SK-N-SH (cell line): ENCODE results near the gene NSF.

Source experiments
- CHD2 ChIP-seq: fragments of 150-350 bp; IDR thresholded peaks from 2 replicates; pipeline ENCODE4 v1.6.1; 2018; ENCODE audit warnings: low read length; ENCODE audit not compliant: partially characterized antibody
- CTCF ChIP-seq: fragments of 200-600 bp; sonication (generic); IDR thresholded peaks from 2 replicates; pipeline ENCODE4 v1.6.1; 2017; ENCODE audit warnings: antibody characterized with exemption, mild to moderate bottlenecking, moderate library complexity
- EZH2phosphoT487 ChIP-seq: fragments of 200-600 bp; sonication (generic); IDR thresholded peaks from 2 replicates; pipeline ENCODE4 v1.6.1; 2017; ENCODE audit warnings: low read depth, mixed run types, mild to moderate bottlenecking, antibody characterized with exemption, moderate library complexity, borderline replicate concordance
- FOXJ3 ChIP-seq: sonication (generic); formaldehyde crosslinking; IDR thresholded peaks from 2 replicates; pipeline ENCODE4 v1.5.1; 2020; ENCODE audit warnings: mild to moderate bottlenecking, missing genetic modification reagents
- FOXM1 ChIP-seq: IDR thresholded peaks from 2 replicates; pipeline ENCODE4 v1.4.0; 2012; ENCODE audit warnings: low read depth, mild to moderate bottlenecking
- JUND ChIP-seq: IDR thresholded peaks from 2 replicates; pipeline ENCODE4 v1.4.0; 2012
- MXI1 ChIP-seq: IDR thresholded peaks from 2 replicates; pipeline ENCODE4 v1.6.1; 2012; ENCODE audit warnings: mild to moderate bottlenecking, low read depth, low read length, improper control_type of control experiment
- POLR2AphosphoS5 ChIP-seq: IDR thresholded peaks from 2 replicates; pipeline ENCODE4 v1.6.1; 2012; ENCODE audit warnings: low read depth, low read length
- REST ChIP-seq: IDR thresholded peaks from 2 replicates; pipeline ENCODE4 v1.6.1; 2012; ENCODE audit warnings: mild to moderate bottlenecking, low read depth, low read length, moderate library complexity
- SMC3 ChIP-seq: IDR thresholded peaks from 2 replicates; pipeline ENCODE4 v1.6.1; 2012; ENCODE audit warnings: low read depth, low read length, improper control_type of control experiment
- TEAD4 ChIP-seq: IDR thresholded peaks from 2 replicates; pipeline ENCODE4 v1.4.0; 2012; ENCODE audit warnings: mild to moderate bottlenecking, borderline replicate concordance; ENCODE audit not compliant: insufficient read depth
- USF2 ChIP-seq: fragments of 150-350 bp; IDR thresholded peaks from 2 replicates; pipeline ENCODE4 v1.6.1; 2017; ENCODE audit warnings: antibody characterized with exemption, low read length, low read depth, borderline replicate concordance
- YY1 ChIP-seq: IDR thresholded peaks from 2 replicates; pipeline ENCODE4 v1.4.0; 2012; ENCODE audit warnings: low read depth, mild to moderate bottlenecking
- TF ChIP-seq, protein P1 (sequence below): fragments of 150-350 bp; IDR thresholded peaks from 2 replicates; pipeline ENCODE4 v1.6.1; 2016; ENCODE audit warnings: mild to moderate bottlenecking, low read depth, low read length

GRCh38 chr17:46773676-46774075, 183.2 kb downstream of the NSF start:
- TF ChIP-seq CTCF (no peak), YY1 (no peak), TEAD4 (no peak), FOXJ3 (CRISPR knock-in tag) (no peak), REST (no peak), USF2 (no peak), FOXM1 (no peak), SMC3 (no peak), JUND (no peak), MXI1 (no peak), POLR2AphosphoS5 (no peak), CHD2 (no peak), EZH2phosphoT487 (no peak)
- TF ChIP-seq, protein P1, sequence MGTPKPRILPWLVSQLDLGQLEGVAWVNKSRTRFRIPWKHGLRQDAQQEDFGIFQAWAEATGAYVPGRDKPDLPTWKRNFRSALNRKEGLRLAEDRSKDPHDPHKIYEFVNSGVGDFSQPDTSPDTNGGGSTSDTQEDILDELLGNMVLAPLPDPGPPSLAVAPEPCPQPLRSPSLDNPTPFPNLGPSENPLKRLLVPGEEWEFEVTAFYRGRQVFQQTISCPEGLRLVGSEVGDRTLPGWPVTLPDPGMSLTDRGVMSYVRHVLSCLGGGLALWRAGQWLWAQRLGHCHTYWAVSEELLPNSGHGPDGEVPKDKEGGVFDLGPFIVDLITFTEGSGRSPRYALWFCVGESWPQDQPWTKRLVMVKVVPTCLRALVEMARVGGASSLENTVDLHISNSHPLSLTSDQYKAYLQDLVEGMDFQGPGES = no peak
